ENCODE measurements around the gene MAP7D2.

DNA sequence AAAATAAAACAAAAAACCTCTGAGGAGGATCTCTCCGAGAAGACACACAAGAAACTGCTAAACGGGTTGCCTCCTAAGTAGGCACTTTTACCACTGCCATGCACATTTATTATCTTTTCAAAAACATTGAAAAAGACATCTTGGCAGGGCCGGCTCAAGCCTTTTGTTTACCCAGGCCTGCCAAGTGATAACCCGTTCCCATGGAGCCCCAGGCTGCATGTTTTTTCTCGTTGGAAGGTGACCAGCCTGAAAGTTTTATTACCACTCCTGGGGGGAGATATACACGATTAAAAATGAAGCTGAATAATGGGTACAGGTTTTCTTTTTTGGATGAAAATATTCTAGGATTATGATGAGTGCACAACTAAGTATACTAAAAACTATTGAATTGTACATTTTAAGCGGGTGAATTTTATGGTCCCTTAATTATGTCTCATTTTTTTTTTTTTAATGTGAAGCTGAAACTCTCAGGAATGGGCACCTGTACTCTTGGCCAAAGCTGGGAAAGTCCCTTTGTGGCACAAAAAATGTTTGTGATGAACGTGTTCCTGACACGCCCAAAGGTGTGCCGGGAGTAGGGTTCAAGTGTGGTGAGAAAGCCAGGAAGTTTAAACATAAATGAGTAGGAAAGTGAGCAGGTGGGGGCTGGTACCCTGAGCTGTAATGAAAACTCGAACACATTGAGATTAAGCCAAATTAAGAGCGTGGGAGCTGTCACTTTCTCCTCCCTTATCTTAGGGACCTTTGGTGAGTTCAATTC is 1.5 kb upstream of the MAP7D2 start:
- TF ChIP-seq POLR2A (IDR thresholded peaks at IDR 0.05) = no peak
- TF ChIP-seq, protein P1, sequence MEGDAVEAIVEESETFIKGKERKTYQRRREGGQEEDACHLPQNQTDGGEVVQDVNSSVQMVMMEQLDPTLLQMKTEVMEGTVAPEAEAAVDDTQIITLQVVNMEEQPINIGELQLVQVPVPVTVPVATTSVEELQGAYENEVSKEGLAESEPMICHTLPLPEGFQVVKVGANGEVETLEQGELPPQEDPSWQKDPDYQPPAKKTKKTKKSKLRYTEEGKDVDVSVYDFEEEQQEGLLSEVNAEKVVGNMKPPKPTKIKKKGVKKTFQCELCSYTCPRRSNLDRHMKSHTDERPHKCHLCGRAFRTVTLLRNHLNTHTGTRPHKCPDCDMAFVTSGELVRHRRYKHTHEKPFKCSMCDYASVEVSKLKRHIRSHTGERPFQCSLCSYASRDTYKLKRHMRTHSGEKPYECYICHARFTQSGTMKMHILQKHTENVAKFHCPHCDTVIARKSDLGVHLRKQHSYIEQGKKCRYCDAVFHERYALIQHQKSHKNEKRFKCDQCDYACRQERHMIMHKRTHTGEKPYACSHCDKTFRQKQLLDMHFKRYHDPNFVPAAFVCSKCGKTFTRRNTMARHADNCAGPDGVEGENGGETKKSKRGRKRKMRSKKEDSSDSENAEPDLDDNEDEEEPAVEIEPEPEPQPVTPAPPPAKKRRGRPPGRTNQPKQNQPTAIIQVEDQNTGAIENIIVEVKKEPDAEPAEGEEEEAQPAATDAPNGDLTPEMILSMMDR (IDR thresholded peaks at IDR 0.05) = no peak
